Skeletal muscle cell (primary cell): ENCODE results near the gene HOXC4.

Source experiments
- DNase-seq: peaks from one replicate; pipeline ENCODE4 v3.0.0-alpha.2; 2010; ENCODE audit warnings: low read depth
- H3K4me3 ChIP-seq: 2 replicates; pipeline ENCODE4 v1.5.1; 2011; ENCODE audit warnings: low read depth, mild to moderate bottlenecking, control low read depth, low read length, moderate library complexity

HOXC4 gene

DNA sequence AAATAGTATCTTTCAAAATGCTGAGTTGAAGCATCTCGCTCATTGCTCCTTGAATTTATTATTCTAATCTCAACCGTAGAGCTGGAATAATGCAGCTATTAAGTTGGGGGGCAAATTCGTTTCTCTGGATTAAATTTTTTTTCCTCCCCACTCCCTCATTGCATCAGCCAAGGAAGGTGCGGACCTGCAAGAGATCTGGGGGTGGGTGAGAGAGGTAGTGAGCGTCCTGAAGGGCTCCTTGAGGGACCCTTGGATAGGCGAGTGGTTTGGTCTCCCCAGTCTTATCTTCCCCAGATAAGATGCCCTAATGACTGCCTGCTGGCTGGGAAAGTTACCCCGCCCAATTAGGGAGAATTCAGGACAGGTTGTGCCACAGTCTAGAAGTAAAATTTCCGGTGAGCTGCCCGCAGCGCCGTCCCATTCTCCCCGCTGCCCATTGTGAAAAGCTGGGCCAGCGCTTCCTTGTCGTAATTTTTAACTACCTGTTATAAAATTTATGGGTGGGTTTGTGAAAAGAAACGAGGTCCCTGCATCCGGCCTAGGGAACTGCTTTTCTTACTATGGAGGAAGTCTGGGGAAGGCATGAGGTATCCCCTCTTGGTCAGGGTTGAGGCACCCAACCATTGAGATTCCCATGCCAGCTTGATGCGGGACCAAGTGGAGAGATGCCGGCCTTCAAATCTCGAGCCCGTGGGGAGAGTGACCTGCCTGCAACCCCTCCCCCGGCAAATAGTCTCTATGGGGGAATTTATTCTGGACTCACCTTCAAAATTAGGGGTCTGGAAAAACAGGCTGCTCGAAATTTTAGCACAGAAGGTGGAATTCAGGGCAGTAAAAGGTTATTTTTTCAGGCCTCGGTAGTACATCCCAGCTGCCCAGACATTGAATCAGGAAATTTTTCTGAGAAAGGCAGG is 38.4 kb upstream of the HOXC4 start:
- peak overlapping the region; percentile 78 for H3K4me3 ChIP-seq
- DNase-seq: no peak

DNA sequence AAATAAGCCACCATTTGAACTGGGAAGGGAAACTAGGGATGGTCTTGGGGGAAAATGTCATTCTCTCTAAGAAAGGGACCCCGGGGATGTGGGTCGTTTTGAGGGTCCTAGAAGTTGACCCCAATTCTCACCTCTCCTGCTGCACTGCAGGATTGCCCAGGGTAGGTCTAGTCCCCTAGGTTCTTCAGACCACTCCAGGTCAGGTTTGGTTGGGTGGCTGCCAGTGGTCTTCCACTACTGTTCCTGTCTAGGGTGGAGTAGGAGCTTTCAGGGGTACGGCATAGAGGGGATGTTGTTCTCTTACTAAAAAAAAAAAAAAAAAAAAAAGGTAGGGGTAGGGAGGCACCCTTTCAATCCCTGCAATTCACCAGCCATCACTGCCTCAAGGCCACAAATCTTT is 37.6 kb upstream of the HOXC4 start:
- peak overlapping the region; percentile 78 for H3K4me3 ChIP-seq
- DNase-seq: no peak

DNA sequence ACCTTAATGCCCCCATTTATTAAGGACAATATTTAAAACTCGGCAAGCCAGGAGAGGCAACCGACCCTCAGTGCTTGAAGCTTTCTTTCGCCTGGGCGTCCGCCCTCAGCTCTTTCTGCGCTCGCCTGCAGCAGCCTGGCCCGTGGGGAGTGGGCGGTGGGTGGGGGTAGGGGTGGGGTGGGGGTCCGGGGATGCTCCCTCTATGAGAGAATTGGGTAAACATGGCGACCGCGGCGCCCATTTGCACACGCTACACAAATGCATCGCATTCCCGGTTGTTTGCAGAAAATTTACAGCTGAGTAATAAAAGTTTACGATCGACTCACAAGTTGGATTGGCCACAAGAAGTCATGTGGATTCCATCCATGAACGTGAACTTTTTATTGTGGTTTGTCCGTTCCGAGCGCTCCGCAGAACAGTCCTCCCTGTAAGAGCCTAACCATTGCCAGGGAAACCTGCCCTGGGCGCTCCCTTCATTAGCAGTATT is 37.1 kb upstream of the HOXC4 start:
- H3K4me3 ChIP-seq: peak overlapping the region; percentile 78
- peak; percentile 85 for DNase-seq

DNA sequence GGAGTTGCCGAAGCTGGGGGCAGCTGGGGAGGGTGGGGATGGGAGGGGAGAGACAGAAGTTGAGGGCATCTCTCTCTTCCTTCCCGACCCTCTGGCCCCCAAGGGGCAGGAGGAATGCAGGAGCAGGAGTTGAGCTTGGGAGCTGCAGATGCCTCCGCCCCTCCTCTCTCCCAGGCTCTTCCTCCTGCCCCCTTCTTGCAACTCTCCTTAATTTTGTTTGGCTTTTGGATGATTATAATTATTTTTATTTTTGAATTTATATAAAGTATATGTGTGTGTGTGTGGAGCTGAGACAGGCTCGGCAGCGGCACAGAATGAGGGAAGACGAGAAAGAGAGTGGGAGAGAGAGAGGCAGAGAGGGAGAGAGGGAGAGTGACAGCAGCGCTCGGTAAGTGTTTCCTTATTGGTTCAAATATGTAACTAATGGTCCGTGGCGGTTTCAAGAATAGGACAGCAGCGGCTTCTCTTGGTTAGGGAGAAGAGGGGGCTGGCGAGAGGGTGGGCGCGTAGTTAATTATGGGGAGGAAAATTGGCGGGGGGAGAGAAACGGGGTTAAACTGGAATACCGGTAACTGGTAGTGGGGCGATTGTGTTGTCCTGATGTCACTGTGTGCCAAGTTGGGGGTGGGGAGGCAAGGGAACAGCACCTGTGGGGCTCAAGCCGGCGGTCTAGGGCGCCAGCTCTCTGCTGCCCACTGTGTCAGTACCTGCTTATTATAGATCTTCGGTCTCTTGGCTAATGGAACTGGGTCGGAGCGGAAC is 36.4 kb upstream of the HOXC4 start:
- peak overlapping the region; percentile 78 for H3K4me3 ChIP-seq
- DNase-seq: no peak

DNA sequence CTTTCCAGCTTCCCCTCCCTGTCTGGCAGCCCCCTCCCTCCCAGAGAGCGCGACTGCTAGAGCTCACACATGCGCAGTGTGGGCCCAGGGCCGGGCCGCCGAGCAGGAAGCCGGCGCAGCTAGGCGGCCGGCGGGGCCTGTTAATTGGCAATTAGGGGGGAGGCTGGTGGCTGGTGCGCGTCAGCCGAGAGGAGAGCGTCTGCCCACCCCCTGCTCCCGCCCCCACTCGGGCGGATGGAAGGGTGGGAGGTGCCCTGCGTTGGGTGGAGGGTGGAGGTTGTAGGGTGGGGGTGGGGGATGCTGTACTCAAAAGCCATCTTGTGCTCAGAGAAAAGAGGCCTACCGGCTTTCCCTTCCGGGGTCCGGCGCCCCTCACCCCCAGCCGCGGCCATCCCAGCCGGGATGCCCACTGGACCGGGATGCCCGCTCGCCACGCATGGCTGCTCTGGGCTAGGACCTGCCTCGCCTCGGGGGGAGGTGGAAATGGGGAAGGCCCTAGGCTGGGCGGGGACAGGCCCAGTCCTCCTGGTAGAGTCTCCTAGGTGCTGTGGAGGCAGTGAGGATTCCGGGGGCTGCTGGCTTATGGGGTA is 35.7 kb upstream of the HOXC4 start:
- DNase-seq: peak; percentile 85
- H3K4me3 ChIP-seq: peak overlapping the region; percentile 78

DNA sequence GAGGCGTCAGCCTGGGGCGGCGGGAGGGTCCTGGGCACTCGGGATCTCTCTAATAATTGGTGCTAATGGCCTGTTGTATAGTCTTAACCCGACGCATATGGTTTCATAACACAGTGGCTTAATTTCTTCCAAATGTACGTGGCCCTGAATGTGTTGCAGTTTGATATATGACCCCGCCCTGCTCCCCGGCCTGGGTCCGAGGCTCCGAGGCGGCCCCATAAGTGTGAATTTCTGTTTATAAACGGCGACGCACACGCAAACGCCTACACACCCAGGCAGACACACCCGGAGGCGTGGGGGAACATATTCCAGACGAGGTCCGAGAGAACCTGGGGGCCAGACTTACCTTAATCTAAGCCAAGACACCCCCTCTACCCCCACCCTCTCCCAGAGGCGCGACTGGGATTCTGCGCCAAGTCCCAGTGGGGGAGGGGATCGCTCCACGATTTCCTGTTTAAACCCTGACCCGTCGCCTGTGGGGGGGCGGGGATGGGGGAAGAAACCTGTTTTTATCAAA is 35.1 kb upstream of the HOXC4 start:
- DNase-seq: no peak
- H3K4me3 ChIP-seq: peak overlapping the region; percentile 78

DNA sequence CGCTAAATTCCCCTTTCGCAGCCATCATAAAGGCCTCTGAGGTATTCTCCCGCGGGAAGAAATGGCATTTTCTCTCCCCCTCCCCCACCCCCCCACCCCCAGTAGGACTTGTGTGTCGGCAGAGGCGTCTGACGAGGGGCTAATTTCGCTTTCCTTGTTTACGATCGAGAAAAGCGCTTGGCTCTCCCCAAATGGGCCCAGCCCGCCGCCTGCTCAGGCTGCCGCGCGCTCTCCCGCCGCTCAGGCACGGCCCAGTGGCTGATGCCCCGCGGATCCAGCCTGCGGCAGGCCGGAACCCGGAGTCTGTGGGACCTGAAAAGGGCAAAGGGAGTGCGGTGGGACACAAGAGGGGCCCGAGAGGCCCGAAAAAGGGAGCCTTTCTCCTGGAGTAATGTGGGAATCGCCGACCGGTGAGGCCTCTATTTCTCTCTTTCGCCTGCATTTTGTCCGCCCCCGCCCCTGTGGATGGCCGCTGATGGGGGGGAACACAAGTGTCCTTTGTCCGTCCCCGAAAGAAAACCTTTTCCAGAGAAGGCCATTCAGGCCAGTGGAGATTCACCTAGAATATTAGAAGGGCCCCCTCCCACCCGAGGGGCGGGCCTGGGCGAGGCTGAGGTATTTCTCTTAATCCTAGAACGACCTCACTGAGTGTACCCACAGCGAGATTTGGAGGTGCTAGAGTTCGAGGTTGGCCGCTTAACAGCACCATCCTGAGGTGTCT is 34.4 kb upstream of the HOXC4 start:
- peak overlapping the region; percentile 78 for H3K4me3 ChIP-seq
- no peak for DNase-seq

DNA sequence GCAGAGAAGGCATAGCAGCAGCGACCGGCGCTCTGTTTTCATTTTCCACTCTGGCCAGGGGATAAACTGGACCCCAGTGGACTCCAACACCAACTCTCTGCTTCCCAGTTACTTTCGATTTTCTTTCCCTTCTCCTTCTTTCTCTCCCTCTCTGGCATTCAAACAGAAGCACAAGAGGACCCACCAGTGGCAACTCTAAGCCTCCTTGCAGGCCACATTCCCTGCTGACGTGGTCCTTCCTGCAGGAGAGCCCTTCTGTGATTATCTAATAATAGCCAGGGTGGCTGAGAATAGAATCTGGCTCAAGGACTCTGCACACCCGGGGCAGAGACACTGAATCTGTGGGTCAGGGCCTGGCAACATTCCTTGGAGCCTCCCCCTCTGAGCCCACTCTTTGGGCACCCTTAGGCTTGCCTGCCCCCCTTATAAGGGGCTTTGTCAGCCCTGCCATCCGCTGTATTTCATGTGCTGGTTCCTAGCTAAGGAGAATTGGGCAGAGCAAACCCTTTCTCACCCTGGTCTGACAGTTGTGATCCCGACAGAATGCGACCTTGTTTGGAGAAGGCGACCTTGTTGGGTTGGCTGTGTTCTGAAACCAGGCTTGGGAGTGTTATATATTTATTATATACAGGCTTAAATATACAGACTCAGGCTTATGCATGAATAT is 33.6 kb upstream of the HOXC4 start:
- DNase-seq: no peak
- peak overlapping the region; percentile 78 for H3K4me3 ChIP-seq

DNA sequence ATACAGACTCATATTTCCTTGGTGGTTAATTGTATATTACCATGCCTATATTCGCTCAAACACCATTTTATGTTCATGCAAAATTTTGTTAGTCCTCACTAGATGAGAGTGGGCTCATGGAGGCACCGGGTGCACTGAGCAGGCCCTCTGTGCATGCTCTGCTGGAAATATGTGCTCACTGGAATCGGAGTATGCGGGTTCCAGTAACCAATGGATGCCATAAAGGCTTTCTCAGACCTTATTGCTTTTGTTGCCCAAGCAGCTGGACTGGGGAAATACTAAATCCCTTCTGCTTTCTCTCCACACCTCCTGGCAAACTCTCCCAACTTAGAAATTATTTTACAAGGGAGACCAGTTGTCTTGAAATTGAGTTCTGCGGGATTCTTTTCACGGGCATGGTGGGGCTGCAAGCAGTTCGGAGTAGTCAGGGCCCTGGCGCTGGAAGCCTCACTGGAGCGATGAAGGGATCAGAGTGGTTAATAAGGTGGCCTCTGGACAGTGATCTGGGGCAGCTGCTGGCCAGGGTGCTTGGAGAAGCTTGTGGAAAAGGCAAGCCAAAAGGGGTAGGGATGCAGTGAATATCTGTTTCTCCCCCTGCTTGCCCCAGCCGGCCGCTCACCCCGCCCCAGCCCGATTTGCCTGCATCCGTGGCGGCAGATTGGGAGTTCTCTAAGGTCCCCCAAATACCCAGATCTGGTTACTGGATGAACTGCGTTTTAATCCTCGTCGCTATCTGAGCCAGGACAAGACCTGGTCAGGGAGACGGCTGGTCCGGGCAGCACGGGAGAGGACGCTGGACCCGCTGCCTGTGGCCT is 32.8 kb upstream of the HOXC4 start:
- DNase-seq: no peak
- H3K4me3 ChIP-seq: peak overlapping the region; percentile 78

DNA sequence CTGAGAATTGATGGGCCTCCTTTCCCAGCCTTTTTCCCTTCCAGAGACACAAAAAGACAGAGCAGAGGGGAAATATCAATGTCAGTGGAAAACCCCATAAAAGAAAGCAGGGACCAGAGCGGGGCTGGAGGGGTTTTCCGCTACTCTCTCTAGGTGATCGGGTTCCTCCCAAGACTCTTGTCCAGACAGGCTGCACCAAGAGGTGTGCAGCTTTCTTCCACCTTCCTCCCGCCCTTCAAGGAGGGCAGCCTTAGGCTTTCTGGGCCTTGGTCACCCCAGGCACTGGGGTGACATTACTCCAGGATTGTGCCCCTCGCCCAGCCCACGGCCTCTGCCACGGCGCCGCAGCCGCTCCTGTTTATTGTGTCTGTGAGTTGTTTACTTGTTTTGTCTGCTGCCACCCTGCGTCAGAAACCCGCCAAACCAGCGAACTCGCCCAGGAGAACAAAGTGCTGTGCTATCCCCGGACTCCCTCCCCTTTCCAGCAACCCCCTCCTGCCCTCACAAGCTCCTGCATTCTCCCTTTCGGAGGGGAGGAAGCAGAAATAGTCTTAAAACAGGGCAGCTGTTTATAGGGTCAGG is 32.1 kb upstream of the HOXC4 start:
- DNase-seq: no peak
- peak overlapping the region; percentile 78 for H3K4me3 ChIP-seq

DNA sequence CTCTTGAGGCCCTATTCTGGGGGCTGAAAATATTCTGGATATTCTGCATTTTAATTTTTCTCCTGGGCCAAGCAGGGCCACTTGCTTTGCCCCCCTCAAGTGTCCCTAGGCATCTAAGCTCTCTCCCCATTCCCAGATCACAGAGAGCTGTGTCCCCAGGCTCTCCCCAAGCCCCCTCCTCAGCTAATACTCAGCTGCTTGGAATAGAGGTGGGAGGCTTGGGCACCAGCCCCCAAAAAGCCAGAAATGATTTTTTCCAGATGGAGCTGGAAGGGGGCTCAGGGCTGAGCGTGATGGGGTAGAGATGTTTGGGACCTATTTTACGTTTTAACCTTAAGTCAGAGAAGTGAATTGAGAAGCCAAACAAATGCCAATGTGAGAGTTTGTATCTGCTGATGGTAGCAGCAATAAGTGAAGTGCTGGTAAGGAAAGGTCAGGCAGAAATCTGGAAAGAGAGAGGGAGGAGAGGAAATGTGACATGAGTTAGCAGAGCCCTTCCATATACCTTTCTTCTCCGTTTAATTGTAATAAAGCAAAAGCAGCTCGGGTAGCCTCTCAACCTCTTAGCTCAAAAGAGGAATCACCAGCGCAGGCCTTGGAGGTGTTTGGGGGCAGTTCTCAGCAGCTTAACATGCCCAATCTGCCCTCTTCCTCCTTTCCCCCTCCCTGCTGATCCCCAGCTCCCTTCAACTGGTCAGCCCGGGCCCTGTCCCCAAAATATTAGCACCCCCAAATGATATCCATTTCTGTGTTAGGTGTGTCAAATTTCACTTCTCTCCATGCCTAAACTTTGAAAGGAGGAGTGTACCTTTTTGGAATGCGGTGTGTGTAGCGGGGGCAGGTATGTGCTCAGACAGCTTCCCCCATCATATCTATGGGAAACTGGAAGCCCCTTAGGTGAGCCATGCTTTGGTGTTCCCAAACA is 30.4 kb upstream of the HOXC4 start:
- H3K4me3 ChIP-seq: peak overlapping the region; percentile 28

DNA sequence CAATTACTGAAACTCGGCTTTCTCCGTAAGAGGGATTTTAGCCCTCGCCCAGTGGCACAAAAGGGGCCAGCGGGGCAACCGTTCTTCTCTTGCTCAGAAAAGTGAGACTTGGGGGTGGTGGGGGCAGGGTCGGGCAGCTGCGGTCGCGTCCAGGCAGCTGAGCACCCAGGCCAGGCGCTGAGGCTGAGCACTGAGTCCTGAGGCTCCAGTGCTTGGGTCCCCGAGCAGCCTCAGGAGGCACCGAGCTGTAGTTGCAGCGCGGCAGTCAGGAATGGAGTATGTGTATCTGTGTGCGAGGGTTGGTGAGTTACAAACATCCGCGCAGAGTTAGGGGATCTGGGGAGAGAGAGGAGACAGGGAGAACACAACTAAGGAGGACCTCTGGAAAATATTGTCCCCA is 29.5 kb upstream of the HOXC4 start:
- H3K4me3 ChIP-seq: peak overlapping the region; percentile 28
- no peak for DNase-seq

More for the DNA sequence above, 30.4 kb upstream of the HOXC4 start:
- no peak for DNase-seq

DNA sequence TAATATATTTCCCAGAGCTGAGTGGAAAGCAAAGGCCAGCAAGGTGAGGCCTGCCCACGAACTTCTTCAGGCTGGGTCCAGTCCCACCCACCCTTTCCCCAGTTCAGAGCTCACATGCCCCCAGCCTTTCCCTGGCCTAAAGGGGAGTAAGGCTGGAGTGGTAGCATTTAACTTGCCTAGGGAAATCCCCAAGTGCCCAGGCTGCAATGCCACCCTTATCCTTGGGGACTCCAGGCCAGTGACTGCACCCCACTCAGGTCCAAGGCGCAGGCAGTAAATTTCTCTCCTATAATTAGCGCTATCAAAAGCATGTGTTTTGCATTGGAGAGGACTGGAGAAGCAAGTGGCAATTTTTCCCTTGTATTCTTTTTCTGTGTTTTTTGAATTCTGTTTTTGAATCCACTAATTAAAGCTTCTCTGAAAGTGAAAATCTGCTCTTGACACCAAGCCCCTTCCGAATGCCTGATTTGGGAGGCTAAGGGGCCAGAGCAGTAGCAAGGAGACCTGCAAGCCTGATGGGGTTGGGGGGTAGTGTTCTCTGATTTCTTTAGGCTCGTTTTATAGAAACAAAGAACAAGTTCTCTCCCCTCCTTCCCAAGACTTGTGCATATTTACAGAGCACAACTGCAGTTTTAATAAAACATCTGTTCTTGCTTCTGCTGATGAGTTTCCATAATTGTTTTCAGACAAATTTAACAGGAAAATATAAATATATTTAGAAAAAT is 28.9 kb upstream of the HOXC4 start:
- no peak for DNase-seq
- peak overlapping the region; percentile 28 for H3K4me3 ChIP-seq

DNA sequence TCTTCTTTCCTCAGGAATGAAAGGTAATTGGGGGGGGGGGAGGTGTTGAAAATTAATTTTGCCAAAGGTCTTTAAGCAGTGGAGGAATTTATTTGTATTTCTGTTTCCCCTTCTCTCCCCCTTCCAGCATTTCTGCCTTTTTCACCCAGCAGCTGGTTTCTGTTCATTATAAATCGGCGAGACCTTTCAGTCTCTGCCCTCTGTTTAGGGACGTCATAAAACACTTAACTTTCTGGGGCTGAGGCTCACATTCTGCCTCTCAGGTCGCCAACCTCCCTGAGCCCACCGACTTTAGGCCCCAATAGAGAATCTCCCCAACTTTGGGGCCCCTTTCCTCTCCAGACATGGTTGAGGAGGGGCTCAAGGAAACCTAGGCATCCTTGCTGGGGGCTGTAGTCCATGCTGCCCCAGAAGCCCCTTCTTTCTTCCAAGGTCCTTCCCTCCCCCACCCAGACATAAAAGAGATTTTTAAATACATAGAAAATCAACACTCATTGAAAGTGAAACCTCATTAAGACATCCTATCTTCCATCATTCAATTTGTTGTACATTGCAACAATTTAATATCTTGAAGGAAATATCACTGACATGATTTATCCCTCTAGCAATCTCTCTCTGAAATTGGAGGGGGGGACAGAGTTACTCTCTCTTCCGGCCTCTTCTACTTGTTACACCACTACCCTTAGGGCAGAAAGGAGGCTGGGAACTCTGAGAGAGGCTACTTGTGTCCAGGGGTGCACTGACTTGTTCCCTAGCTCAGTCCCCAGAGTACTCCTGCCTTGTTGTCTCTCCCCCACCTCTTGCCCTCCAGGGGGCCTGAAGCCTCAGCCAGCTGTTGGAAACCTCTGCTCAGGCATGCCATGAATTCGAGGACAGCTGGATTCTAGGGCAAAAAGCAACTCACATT is 27.9 kb upstream of the HOXC4 start:
- DNase-seq: no peak
- peak overlapping the region; percentile 28 for H3K4me3 ChIP-seq
